ENCODE data around the gene PTPRR.
A peak's percentile ranks its signal among the peaks of the same experiment; 100 is the strongest.
"Not testable (repeated sequence)": the region's sequence is repeated elsewhere in the genome, so short reads cannot be mapped to it uniquely, and the experiment has no call there.

The PTPRR gene

GRCh38 chr12:70739756-70740155 lies 180.8 kb downstream of the PTPRR start:
- no peaks in the 10 kb centered on the region for H3K4me1 ChIP-seq (ENCODE audit: control extremely low read depth in 1 of 4, control insufficient read depth in 4 of 4, insufficient read depth in 4 of 4, low read length in 3 of 4)
- no peak overlapping the region for H3K4me3 ChIP-seq (ENCODE audit: control insufficient read depth in 1 of 7, extremely low read depth in 1 of 7, insufficient read depth in 4 of 7, low read depth in 2 of 7, low read length in 6 of 7)
- peaks cover 0 to 3% (median 0%) of the 10 kb centered on the region in 5 experiments for H3K9me3 ChIP-seq (ENCODE audit: control extremely low read depth in 1 of 5, control insufficient read depth in 4 of 5, insufficient read depth in 2 of 5, low read depth in 1 of 5, low read length in 4 of 5)
- H3K27me3 ChIP-seq (replicated peaks in 2 of 5; ENCODE audit: control insufficient read depth in 4 of 5, insufficient read depth in 5 of 5, low read length in 4 of 5) = peaks cover 0 to 4% (median 0%) of the 10 kb centered on the region in 5 experiments
- POLR2A ChIA-PET = no interaction called here
- DNase-seq = no peak
- H3K36me3 ChIP-seq (ENCODE audit: control insufficient read depth in 4 of 4, insufficient read depth in 4 of 4, low read length in 3 of 4) = no peaks in the 10 kb centered on the region
- 92% methylated on average over 2 of the region's 2 CpGs for WGBS (ENCODE audit: insufficient coverage)
- H3K27ac ChIP-seq (ENCODE audit: insufficient read depth in 1 of 2, low read depth in 1 of 2, low read length in 2 of 2, poor library complexity in 1 of 2, severe bottlenecking in 2 of 2) = no peak overlapping the region
- CTCF ChIA-PET = no interaction called here

DNA sequence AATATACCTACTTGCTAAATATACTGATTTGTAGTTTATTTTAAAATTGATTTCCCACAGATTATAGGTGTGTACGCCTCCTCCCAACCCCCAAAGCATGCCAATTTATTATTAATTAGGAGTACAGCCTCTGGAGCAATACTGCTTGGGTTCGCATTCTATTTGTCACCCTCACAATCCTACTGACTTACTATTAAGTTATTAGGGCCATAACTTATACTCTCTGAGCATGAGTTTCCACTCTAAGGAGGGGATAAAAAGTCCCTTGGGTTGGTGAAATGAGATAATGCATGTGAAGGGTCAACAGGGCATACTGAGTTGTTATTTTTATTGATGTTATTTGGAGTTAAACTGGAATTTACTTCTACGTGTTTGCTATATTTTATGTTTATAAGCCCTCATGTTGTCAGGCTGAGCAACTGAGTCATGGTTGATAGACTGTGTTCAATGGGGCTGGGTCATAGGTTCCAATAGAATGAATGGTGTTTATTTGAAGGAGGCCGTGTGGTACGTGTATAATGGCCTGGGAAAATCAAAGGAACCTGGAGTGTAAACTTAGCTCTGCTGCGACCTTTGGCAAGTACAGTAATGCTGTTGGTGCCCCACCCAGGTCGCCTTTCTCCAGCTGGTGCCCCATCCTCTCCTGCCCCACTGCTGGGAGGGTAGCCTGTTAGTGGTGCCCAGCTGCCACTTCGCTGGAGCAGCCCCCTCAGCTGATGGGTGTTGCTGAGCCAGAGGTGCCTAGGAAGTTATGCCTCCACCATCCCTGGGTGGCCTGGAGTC lies 184.0 kb downstream of the PTPRR start:
- CTCF ChIA-PET = interaction anchor here (1.8 kb wide), 1 partner anchor 622 kb away, joined by 5 read pairs; no protein-coding TSS in a partner anchor
- Histone ChIP-seq H3K27me3 (replicated peaks in 2 of 5; ENCODE audit: control insufficient read depth in 4 of 5, insufficient read depth in 5 of 5, low read length in 4 of 5) (peaks cover 0 to 2% (median 0%) of the 10 kb centered on the region in 5 experiments), H3K4me3 (ENCODE audit: control insufficient read depth in 1 of 7, extremely low read depth in 1 of 7, insufficient read depth in 4 of 7, low read depth in 2 of 7, low read length in 6 of 7) (no peak overlapping the region), H3K9me3 (ENCODE audit: control extremely low read depth in 1 of 5, control insufficient read depth in 4 of 5, insufficient read depth in 2 of 5, low read depth in 1 of 5, low read length in 4 of 5) (peaks cover 0 to 3% (median 0%) of the 10 kb centered on the region in 5 experiments), H3K27ac (ENCODE audit: insufficient read depth in 1 of 2, low read depth in 1 of 2, low read length in 2 of 2, poor library complexity in 1 of 2, severe bottlenecking in 2 of 2) (no peak overlapping the region), H3K36me3 (ENCODE audit: control insufficient read depth in 4 of 4, insufficient read depth in 4 of 4, low read length in 3 of 4) (no peaks in the 10 kb centered on the region), H3K4me1 (ENCODE audit: control extremely low read depth in 1 of 4, control insufficient read depth in 4 of 4, insufficient read depth in 4 of 4, low read length in 3 of 4) (no peaks in the 10 kb centered on the region)
- no peak for DNase-seq
- POLR2A ChIA-PET = no interaction called here
- WGBS (ENCODE audit: insufficient coverage) = 96% methylated on average over 6 of the region's 8 CpGs

GRCh38 chr12:70735197-70735596 lies 185.3 kb downstream of the PTPRR start:
- POLR2A ChIA-PET; H3K4me3 ChIP-seq (ENCODE audit: control insufficient read depth in 1 of 7, extremely low read depth in 1 of 7, insufficient read depth in 4 of 7, low read depth in 2 of 7, low read length in 6 of 7); H3K9me3 ChIP-seq (ENCODE audit: control extremely low read depth in 1 of 5, control insufficient read depth in 4 of 5, insufficient read depth in 2 of 5, low read depth in 1 of 5, low read length in 4 of 5); H3K27me3 ChIP-seq (replicated peaks in 2 of 5; ENCODE audit: control insufficient read depth in 4 of 5, insufficient read depth in 5 of 5, low read length in 4 of 5); DNase-seq; H3K4me1 ChIP-seq (ENCODE audit: control extremely low read depth in 1 of 4, control insufficient read depth in 4 of 4, insufficient read depth in 4 of 4, low read length in 3 of 4); H3K36me3 ChIP-seq (ENCODE audit: control insufficient read depth in 4 of 4, insufficient read depth in 4 of 4, low read length in 3 of 4); H3K27ac ChIP-seq (ENCODE audit: insufficient read depth in 1 of 2, low read depth in 1 of 2, low read length in 2 of 2, poor library complexity in 1 of 2, severe bottlenecking in 2 of 2): not testable (repeated sequence)
- 100% methylated on average over 1 of the region's 3 CpGs for WGBS (ENCODE audit: insufficient coverage)
- CTCF ChIA-PET = interaction anchor here (1.2 to 1.8 kb wide), 2 partner anchors 623 to 681 kb away, joined by 3 to 5 read pairs; no protein-coding TSS in a partner anchor

DNA sequence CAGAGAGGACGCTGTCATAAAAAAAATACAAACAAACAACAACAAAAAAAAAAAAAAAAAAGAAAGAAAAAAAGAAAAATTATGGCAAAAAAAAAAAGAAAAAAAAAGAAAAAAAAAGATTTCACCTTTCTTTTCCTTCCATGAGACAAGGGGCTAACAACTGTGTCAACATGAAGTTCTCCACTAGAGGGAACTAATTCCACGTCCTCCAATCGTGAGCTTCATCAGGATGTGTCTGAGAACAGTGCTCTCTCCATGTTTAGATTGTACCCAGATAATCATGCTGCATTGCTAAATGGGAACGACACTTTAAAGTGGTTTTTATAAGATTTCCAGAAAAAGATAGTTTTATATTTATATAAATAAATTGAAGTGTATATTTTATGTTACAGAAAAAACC lies 187.2 kb downstream of the PTPRR start:
- Histone ChIP-seq H3K4me3 (ENCODE audit: control insufficient read depth in 1 of 7, extremely low read depth in 1 of 7, insufficient read depth in 4 of 7, low read depth in 2 of 7, low read length in 6 of 7) (no peak overlapping the region), H3K4me1 (ENCODE audit: control extremely low read depth in 1 of 4, control insufficient read depth in 4 of 4, insufficient read depth in 4 of 4, low read length in 3 of 4) (no peaks in the 10 kb centered on the region), H3K27me3 (replicated peaks in 2 of 5; ENCODE audit: control insufficient read depth in 4 of 5, insufficient read depth in 5 of 5, low read length in 4 of 5) (peaks cover 0 to 1% (median 0%) of the 10 kb centered on the region in 5 experiments), H3K36me3 (ENCODE audit: control insufficient read depth in 4 of 4, insufficient read depth in 4 of 4, low read length in 3 of 4) (no peaks in the 10 kb centered on the region), H3K9me3 (ENCODE audit: control extremely low read depth in 1 of 5, control insufficient read depth in 4 of 5, insufficient read depth in 2 of 5, low read depth in 1 of 5, low read length in 4 of 5) (peaks cover 0 to 3% (median 0%) of the 10 kb centered on the region in 5 experiments), H3K27ac (ENCODE audit: insufficient read depth in 1 of 2, low read depth in 1 of 2, low read length in 2 of 2, poor library complexity in 1 of 2, severe bottlenecking in 2 of 2) (no peak overlapping the region)
- 0% methylated on average over 1 of the region's 4 CpGs for WGBS (ENCODE audit: insufficient coverage)
- peak; percentile 63 to 73 (median 70) for DNase-seq
- CTCF ChIA-PET = interaction anchor here (0.9 to 1.6 kb wide), 3 partner anchors 116 to 1014 kb away, joined by 3 to 6 read pairs (median 4); no protein-coding TSS in a partner anchor
- POLR2A ChIA-PET = no interaction called here

DNA sequence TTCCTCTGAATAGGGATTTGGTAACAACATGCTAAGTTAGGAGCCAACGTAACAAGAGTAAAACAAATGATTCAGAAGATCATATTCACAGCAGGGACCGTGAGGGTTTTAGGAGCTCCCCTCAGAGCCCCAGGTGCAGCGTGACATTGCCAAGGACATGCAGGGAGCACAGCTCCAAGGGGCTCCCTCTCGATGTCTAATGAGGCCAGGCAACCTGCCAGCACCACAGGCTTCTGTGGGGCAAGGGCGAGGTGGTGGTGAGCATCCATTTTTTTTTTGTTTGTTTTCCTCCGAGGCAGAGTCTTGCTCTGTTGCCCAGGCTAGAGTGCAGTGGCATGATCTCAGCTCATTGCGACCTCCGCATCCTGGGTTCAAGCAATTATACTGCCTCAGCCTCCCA lies 188.3 kb downstream of the PTPRR start:
- no peaks in the 10 kb centered on the region for H3K27me3 ChIP-seq (replicated peaks in 2 of 5; ENCODE audit: control insufficient read depth in 4 of 5, insufficient read depth in 5 of 5, low read length in 4 of 5)
- ChIA-PET POLR2A (interaction anchor here (0.6 kb wide), 1 partner anchor 1009 kb away, joined by 3 read pairs; no protein-coding TSS in a partner anchor), CTCF (interaction anchor here (0.6 to 7.6 kb wide), 10 partner anchors 9 to 1133 kb away, joined by 3 to 57 read pairs (median 4); no protein-coding TSS in a partner anchor)
- DNase-seq = no peak
- no peak overlapping the region for H3K4me3 ChIP-seq (ENCODE audit: control insufficient read depth in 1 of 7, extremely low read depth in 1 of 7, insufficient read depth in 4 of 7, low read depth in 2 of 7, low read length in 6 of 7)
- no peaks in the 10 kb centered on the region for H3K36me3 ChIP-seq (ENCODE audit: control insufficient read depth in 4 of 4, insufficient read depth in 4 of 4, low read length in 3 of 4)
- no peaks in the 10 kb centered on the region for H3K4me1 ChIP-seq (ENCODE audit: control extremely low read depth in 1 of 4, control insufficient read depth in 4 of 4, insufficient read depth in 4 of 4, low read length in 3 of 4)
- WGBS (ENCODE audit: insufficient coverage) = 98% methylated on average over 8 of the region's 8 CpGs
- H3K9me3 ChIP-seq (ENCODE audit: control extremely low read depth in 1 of 5, control insufficient read depth in 4 of 5, insufficient read depth in 2 of 5, low read depth in 1 of 5, low read length in 4 of 5) = peaks cover 0 to 3% (median 0%) of the 10 kb centered on the region in 5 experiments
- no peak overlapping the region for H3K27ac ChIP-seq (ENCODE audit: insufficient read depth in 1 of 2, low read depth in 1 of 2, low read length in 2 of 2, poor library complexity in 1 of 2, severe bottlenecking in 2 of 2)

DNA sequence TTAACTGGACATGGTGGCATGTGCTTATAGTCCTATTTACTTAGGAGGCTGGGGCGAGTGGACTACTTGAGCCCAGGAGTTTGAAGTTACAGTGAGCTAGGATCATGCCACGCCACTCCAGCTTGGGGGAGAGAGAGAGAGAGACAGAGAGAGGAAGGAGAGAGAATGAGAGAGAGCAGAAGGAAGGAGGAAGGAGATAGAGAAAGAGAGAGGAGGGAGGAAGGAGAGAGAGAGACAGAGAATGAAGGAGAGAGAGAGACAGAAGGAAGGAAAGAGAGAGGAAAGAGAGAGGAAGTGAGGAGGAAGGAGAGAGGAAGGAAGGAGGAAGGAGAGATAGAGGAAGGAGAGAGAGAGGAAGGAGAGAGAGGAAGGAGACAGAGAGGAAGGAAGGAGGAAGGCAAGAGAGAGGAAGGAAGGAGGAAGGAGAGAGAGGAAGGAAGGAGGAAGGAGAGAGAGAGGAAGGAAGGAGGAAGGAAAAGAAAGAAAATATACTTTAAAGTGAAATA lies 189.8 kb downstream of the PTPRR start:
- Histone ChIP-seq H3K36me3 (ENCODE audit: control insufficient read depth in 4 of 4, insufficient read depth in 4 of 4, low read length in 3 of 4) (no peaks in the 10 kb centered on the region), H3K27ac (ENCODE audit: insufficient read depth in 1 of 2, low read depth in 1 of 2, low read length in 2 of 2, poor library complexity in 1 of 2, severe bottlenecking in 2 of 2) (no peak overlapping the region), H3K4me3 (ENCODE audit: control insufficient read depth in 1 of 7, extremely low read depth in 1 of 7, insufficient read depth in 4 of 7, low read depth in 2 of 7, low read length in 6 of 7) (no peak overlapping the region), H3K4me1 (ENCODE audit: control extremely low read depth in 1 of 4, control insufficient read depth in 4 of 4, insufficient read depth in 4 of 4, low read length in 3 of 4) (no peaks in the 10 kb centered on the region), H3K9me3 (ENCODE audit: control extremely low read depth in 1 of 5, control insufficient read depth in 4 of 5, insufficient read depth in 2 of 5, low read depth in 1 of 5, low read length in 4 of 5) (peaks cover 0 to 3% (median 0%) of the 10 kb centered on the region in 5 experiments), H3K27me3 (replicated peaks in 2 of 5; ENCODE audit: control insufficient read depth in 4 of 5, insufficient read depth in 5 of 5, low read length in 4 of 5) (no peaks in the 10 kb centered on the region)
- DNase-seq = peak in 1 of 3 donors; percentile 4
- ChIA-PET POLR2A (no interaction called here), CTCF (interaction anchor here (0.7 to 7.6 kb wide), 5 partner anchors 11 to 851 kb away, joined by 4 to 57 read pairs (median 7); no protein-coding TSS in a partner anchor)
- WGBS (ENCODE audit: insufficient coverage) = 94% methylated on average over 2 of the region's 2 CpGs

DNA sequence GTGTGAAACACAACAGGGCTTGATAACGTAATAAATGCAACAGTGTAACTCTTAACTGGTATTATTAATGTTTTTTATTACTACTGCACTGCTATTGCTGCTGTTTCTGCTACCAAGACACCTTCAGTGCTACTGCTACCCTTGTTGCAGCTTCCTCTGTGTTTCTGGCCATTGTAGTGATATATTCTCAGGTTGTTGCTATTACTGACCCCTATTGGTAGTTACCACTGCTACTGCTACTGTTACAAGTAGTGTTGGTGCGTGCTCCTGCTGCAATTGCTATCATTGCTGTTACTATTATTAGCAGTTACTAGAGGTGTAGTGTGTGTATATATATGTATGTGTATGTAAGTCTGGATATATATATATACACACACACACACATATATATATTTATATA lies 196.1 kb downstream of the PTPRR start:
- Histone ChIP-seq H3K27me3 (replicated peaks in 2 of 5; ENCODE audit: control insufficient read depth in 4 of 5, insufficient read depth in 5 of 5, low read length in 4 of 5) (no peaks in the 10 kb centered on the region), H3K9me3 (ENCODE audit: control extremely low read depth in 1 of 5, control insufficient read depth in 4 of 5, insufficient read depth in 2 of 5, low read depth in 1 of 5, low read length in 4 of 5) (no peaks in the 10 kb centered on the region), H3K4me1 (ENCODE audit: control extremely low read depth in 1 of 4, control insufficient read depth in 4 of 4, insufficient read depth in 4 of 4, low read length in 3 of 4) (peaks cover 0 to 29% (median 17%) of the 10 kb centered on the region in 4 experiments), H3K27ac (ENCODE audit: insufficient read depth in 1 of 2, low read depth in 1 of 2, low read length in 2 of 2, poor library complexity in 1 of 2, severe bottlenecking in 2 of 2) (no peak overlapping the region), H3K36me3 (ENCODE audit: control insufficient read depth in 4 of 4, insufficient read depth in 4 of 4, low read length in 3 of 4) (no peaks in the 10 kb centered on the region), H3K4me3 (ENCODE audit: control insufficient read depth in 1 of 7, extremely low read depth in 1 of 7, insufficient read depth in 4 of 7, low read depth in 2 of 7, low read length in 6 of 7) (no peak overlapping the region)
- DNase-seq = peak; percentile 20 to 37 (median 21)
- ChIA-PET CTCF (no interaction called here), POLR2A (no interaction called here)
- 100% methylated on average over 1 of the region's 2 CpGs for WGBS (ENCODE audit: insufficient coverage)

Measured in common myeloid progenitor, CD34-positive (primary cell).